Measurements from ENCODE around the gene FGFBP2. TPM values are rescaled to one million over a fixed set of nuclear protein-coding genes. Genes with fewer than 3 reads are reported as not detected.

FGFBP2 gene
- total and polyA plus RNA-seq, 10 of the 15 experiments (the other 5 are each of a cell fraction or from before 2014, with no cell fraction given): 0.23 TPM; not detected in 9

DNA sequence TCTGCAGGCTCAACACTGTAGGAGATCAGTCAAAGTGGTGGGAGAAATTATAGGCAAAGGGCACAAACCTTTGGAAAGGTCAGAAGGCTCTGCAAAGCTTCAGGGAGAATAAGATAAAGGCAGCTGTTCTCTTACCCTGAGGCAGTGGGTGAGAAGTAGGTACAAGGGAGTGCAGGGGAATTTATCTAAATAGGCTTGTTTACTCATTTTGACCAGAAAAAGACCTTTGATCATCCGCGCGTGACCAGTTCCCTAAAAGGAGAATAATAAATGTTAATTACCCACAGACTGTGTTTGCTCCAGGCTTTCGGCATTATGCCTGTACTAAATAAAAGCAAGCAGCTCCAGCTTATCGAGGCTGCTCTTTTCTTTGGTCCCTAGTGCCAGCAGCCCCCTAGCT lies 9.3 kb downstream of the FGFBP2 start:
- H3K27me3 ChIP-seq (replicated peaks in 1 of 2; ENCODE audit: control insufficient read depth in 2 of 2, insufficient read depth in 2 of 2, low read length in 1 of 2): no peaks in the 10 kb centered on the region
- no peak overlapping the region for H3K4me3 ChIP-seq
- in situ Hi-C loops (cut with MboI): loop anchor here (5.0 to 25.0 kb wide), 3 partner anchors 69 to 716 kb away; no protein-coding TSS in a partner anchor
- H3K4me2 ChIP-seq (ENCODE audit: control insufficient read depth, insufficient read depth): no peak overlapping the region
- ChIA-PET SMC1A (ENCODE audit: uncharacterized antibody, unreplicated experiment) (interaction anchor here (0.9 to 5.9 kb wide), 8 partner anchors 61 to 166 kb away, joined by 3 to 179 read pairs (median 4); no protein-coding TSS in a partner anchor), CTCF (interaction anchor here (0.9 to 6.1 kb wide), 7 partner anchors 10 to 225 kb away, joined by 3 to 194 read pairs (median 4); no protein-coding TSS in a partner anchor), POLR2A (interaction anchor here (1.4 kb wide), 1 partner anchor 63 kb away, joined by 4 read pairs; no protein-coding TSS in a partner anchor), RAD21 (ENCODE audit: unreplicated experiment) (interaction anchor here (1.1 to 6.1 kb wide), 5 partner anchors 65 to 150 kb away, joined by 3 to 142 read pairs (median 9); no protein-coding TSS in a partner anchor)
- 4% methylated on average over 5 of the region's 5 CpGs for WGBS (ENCODE audit: insufficient coverage, insufficient replicate concordance, low lambda C conversion rate, missing lambda C conversion rate)
- no peaks in the 10 kb centered on the region for H4K20me1 ChIP-seq (ENCODE audit: control insufficient read depth, insufficient read depth)
- intact Hi-C loops (cut with micrococcal nuclease; ENCODE audit: unreplicated experiment): no loop called here
- H3K9me3 ChIP-seq (replicated peaks; ENCODE audit: control insufficient read depth, insufficient read depth, low read length): no peaks in the 10 kb centered on the region; the same call in 2 of the 3 replicates
- no peak for FAIRE-seq
- no peaks in the 10 kb centered on the region for H3K36me3 ChIP-seq (ENCODE audit: control insufficient read depth in 2 of 2, insufficient read depth in 2 of 2, low read length in 1 of 2)
- H3K79me2 ChIP-seq (ENCODE audit: control insufficient read depth, insufficient read depth, low read length): no peaks in the 10 kb centered on the region
- no TSS peak for BruUV-seq (replicated peaks)
- no peak overlapping the region for H3K9ac ChIP-seq (ENCODE audit: control insufficient read depth, insufficient read depth, low read length)
- 0 out of 2 replicates have a peak, but pooled peaks cover 3% of the 10 kb centered on the region for H3K4me1 ChIP-seq (ENCODE audit: control insufficient read depth, insufficient read depth, low read length)
- H3K27ac ChIP-seq (ENCODE audit: control insufficient read depth, insufficient read depth): no peak overlapping the region
- peak; percentile 40 for DNase-seq (ENCODE audit: low read depth, low spot score)
- peak; percentile 72 for ATAC-seq
- no peak overlapping the region for H2AFZ ChIP-seq (ENCODE audit: control insufficient read depth, low read depth, low read length)
- no peak for TF ChIP-seq MYB (IDR thresholded peaks at IDR 0.05; ENCODE audit: borderline replicate concordance, low read depth, low read length)
- no peak for TF ChIP-seq CEBPB (IDR thresholded peaks at IDR 0.05; ENCODE audit: borderline replicate concordance in 1 of 2, low read depth in 2 of 2, low read length in 2 of 2)
- TF ChIP-seq PAX8 (IDR thresholded peaks at IDR 0.05): no peak
- peak; percentile 32; the same call in 1 of the 2 replicates for TF ChIP-seq IKZF1 (conservative IDR thresholded peaks at IDR 0.05)
- no peak for TF ChIP-seq SMARCA5 (IDR thresholded peaks at IDR 0.05)
- no peak for TF ChIP-seq HSF1 (IDR thresholded peaks at IDR 0.05; ENCODE audit: low read depth, low read length)
- TF ChIP-seq ZNF622 (IDR thresholded peaks at IDR 0.05): no peak
- peak; percentile 26 to 38; a peak in 2 of 4 replicates for TF ChIP-seq IKZF2 (IDR thresholded peaks at IDR 0.05)
- TF ChIP-seq SPI1 (IDR thresholded peaks at IDR 0.05; ENCODE audit: borderline replicate concordance, insufficient read depth, low read depth, low read length): 0 out of 2 replicates have a peak, but pooled peaks have one; percentile 22
- no peak for TF ChIP-seq ZNF274 (IDR thresholded peaks at IDR 0.05; ENCODE audit: insufficient read depth, insufficient read length)
- no peak for TF ChIP-seq NKRF (conservative IDR thresholded peaks at IDR 0.05)
- peak; percentile 97 for TF ChIP-seq PAX5 (IDR thresholded peaks at IDR 0.05; ENCODE audit: borderline replicate concordance, low read depth, low read length)
- TF ChIP-seq YY1 (IDR thresholded peaks at IDR 0.05; ENCODE audit: low read depth, low read length): no peak
- TF ChIP-seq POU2F2 (IDR thresholded peaks at IDR 0.05; ENCODE audit: borderline replicate concordance, low read depth, low read length): no peak
- no peak for TF ChIP-seq BCL11A (IDR thresholded peaks at IDR 0.05; ENCODE audit: low read depth, low read length)
- TF ChIP-seq DPF2 (IDR thresholded peaks at IDR 0.05): no peak
- TF ChIP-seq, protein P1, sequence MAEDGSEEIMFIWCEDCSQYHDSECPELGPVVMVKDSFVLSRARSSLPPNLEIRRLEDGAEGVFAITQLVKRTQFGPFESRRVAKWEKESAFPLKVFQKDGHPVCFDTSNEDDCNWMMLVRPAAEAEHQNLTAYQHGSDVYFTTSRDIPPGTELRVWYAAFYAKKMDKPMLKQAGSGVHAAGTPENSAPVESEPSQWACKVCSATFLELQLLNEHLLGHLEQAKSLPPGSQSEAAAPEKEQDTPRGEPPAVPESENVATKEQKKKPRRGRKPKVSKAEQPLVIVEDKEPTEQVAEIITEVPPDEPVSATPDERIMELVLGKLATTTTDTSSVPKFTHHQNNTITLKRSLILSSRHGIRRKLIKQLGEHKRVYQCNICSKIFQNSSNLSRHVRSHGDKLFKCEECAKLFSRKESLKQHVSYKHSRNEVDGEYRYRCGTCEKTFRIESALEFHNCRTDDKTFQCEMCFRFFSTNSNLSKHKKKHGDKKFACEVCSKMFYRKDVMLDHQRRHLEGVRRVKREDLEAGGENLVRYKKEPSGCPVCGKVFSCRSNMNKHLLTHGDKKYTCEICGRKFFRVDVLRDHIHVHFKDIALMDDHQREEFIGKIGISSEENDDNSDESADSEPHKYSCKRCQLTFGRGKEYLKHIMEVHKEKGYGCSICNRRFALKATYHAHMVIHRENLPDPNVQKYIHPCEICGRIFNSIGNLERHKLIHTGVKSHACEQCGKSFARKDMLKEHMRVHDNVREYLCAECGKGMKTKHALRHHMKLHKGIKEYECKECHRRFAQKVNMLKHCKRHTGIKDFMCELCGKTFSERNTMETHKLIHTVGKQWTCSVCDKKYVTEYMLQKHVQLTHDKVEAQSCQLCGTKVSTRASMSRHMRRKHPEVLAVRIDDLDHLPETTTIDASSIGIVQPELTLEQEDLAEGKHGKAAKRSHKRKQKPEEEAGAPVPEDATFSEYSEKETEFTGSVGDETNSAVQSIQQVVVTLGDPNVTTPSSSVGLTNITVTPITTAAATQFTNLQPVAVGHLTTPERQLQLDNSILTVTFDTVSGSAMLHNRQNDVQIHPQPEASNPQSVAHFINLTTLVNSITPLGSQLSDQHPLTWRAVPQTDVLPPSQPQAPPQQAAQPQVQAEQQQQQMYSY (CRISPR knock-in tag; IDR thresholded peaks at IDR 0.05): no peak
- TF ChIP-seq NR2F1 (conservative IDR thresholded peaks at IDR 0.05): 0 out of 2 replicates have a peak, but pooled peaks have one; percentile 25
- TF ChIP-seq RUNX3 (IDR thresholded peaks at IDR 0.05; ENCODE audit: low read length): no peak

All from GM12878 (cell line).